Hematopoietic multipotent progenitor cell treated with erythropoietin and hydrocortisone succinate and interleukin-3 and kit ligand, for 8 days (in vitro differentiated cells): ENCODE measurements around the gene GAS6.
"Not testable (repeated sequence)": the region's sequence is repeated elsewhere in the genome, so short reads cannot be mapped to it uniquely, and the experiment has no call there.

Experiments used
- DNase-seq: peaks from one replicate; pipeline ENCODE4 v3.0.0-alpha.2; 2015

Gene GAS6

DNA sequence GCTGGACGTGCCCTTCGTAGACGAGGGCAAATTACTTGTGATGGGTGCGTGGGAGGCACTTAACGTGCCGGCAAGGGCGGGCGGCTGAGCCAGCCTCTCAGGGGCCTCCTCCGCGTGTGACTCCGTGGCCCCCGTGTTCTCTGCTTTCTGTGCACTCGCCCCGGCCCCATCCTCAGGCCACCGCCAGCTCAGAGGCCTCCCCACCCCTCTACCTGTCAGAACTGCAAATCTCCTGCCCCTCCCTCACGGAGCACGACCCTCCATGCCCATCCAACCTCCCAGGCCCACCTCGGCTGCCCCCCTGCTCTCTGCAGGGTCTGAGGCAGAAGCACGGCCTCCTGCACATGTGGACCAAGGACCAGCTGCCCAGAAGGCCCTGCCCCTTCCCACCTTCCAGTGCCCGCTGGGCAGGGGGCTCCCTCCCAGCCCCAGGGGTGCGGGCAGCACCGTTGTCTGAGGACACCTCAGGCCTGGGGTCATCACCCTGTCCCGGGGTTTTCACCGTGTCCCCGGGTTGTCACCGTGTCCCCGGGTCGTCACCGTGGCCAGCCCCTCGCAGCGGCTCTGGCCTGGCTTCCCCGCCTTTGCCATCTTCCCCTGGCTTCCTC, 60.4 kb downstream of the GAS6 start:
- no peak for DNase-seq

DNA sequence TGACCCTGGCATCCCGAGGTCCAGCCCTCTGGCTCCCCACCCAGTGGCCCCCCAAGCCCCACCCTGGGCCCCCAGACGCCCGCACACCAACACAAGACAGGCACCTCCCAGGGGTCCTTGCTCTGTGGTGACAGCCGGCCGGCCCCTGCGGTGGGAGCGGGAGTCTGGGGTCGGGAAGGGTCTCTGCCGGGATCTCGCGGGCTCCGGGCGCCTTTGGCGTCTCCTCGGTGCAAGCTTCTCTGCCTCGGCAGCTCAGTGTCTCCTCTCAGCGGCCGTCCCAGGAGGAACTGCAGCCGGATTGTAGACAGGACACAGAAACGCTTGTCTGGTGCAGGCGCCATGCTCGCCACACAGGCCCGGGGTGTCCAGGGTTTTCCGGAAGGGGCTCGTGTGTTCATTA, 61.1 kb downstream of the GAS6 start:
- no peak for DNase-seq

DNA sequence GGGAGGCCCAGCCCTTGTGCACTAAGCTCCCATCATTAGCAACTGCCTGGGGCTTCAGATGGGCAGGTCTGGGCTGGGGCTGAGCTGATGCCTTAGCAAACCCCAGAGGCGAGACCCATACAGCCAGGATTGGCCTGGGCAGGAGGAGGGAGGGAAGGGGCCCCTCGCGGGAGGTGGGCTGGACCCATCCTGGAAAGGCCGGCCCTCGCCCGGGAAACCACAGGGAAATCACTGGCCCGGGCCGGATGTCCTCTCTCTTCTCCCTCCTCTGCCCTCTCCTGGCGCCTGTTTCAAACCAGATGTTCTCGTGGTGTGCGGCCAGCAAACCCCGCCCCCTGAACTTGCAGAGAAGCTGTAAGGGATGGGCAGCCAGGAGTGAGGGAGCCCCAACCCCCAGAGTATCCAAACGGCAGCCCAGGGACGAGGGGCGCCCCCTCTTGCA, 61.8 kb downstream of the GAS6 start:
- no peak for DNase-seq

DNA sequence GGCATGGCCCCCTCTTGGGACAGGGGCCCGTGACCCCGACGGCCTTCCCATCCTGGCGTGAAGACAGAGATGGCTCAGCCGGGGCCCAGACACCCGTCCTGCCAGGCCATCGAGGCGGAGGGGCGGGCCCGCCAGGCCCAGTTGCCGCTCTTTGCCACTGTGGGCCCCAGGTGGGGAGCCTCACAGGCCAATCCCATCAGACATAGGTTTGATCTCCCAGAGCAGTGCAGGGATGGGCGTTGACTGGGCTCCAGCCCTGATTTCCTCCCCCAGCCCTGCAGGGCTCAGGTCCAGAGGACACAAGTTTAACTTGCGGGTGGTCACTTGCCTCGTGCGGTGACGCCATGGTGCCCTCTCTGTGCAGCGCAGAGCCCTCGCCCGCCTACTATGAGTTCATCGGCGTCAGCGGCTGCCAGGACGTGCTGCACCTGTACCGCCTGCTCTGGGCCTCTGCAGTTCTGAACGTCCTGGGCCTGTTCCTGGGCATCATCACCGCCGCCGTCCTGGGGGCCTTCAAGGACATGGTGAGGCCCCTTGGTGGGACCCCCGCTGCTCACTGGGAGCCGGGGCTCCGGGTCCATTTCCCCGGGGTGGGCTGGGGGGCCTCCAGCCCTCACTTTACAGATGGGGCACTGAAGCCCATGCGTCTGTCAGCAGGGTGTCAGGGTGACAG, 62.5 kb downstream of the GAS6 start:
- no peak for DNase-seq

DNA sequence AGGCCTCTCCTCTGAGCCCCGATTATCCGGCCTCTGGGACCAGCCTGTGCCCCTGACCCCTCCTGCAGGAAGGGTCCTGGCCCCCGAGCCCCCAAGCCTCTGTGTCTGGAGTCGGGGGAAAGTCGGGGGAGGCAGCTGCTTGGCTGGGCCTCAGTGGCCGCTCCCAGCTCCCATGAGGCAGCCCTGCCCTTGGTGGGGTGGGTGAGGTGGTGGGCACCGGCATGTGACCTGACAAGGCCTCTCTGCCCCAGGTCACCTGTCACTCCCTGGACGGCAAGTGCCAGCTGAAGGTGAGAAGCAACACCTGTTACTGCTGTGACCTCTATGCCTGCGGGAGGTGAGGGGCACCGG, 63.3 kb downstream of the GAS6 start:
- DNase-seq = no peak

DNA sequence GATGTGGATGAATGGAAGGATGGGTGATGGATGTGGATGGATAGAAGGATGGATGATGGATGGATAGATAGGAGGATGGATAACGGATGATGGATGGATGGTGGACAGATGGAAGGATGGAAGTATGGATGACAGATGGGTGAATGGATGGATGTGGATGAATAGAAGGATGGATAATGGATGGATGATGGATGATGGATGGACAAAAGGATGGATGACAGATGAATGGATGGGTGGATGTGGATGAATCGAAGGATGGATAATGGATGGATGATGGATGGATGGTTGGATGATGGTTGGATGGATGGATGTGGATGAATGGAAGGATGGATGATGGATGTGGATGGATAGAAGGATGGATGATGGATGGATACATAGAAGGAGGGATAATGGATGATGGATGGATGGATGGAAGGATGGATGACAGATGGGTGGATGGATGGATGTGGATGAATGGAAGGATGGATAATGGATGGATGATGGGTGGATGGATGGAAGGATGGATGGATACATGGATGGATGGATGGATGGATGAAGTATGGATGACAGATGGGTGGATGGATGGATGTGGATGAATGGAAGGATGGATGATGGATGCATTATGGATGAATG, 65.6 kb downstream of the GAS6 start:
- DNase-seq = no peak

DNA sequence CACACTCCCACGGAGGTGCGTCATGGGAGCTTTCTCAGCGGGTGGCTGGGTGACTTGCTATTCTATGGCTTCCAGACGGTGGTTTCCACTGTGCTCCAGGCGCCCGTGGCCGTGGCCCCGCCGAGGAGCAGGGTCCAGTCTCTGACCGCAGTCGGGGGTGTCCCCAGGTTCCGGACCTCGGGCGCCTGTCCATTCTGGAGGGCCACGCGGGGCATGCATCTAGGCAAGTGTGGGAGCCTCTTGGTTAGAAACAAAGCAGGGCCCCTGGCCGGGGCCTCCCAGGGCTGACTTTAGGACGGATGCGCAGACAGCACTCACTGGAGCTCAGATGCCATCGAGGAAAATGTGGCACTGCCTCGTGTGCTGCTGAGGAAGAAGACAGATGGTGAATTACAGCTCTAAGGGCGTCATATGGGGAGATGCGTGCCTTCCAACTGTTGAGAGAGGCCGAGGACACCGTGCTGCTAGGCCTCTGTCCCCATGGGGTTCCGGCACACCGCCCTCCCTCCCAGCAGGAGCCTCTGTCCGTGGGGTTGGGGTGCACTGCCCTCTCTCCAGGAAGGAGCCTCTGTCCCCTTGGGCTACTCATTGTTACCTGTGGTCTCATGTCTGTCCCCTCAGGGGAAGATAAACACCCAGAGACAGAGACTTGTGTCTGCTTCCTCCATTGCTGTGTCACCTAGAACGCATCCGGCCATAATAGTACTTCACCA, 66.8 kb downstream of the GAS6 start:
- DNase-seq = no peak

DNA sequence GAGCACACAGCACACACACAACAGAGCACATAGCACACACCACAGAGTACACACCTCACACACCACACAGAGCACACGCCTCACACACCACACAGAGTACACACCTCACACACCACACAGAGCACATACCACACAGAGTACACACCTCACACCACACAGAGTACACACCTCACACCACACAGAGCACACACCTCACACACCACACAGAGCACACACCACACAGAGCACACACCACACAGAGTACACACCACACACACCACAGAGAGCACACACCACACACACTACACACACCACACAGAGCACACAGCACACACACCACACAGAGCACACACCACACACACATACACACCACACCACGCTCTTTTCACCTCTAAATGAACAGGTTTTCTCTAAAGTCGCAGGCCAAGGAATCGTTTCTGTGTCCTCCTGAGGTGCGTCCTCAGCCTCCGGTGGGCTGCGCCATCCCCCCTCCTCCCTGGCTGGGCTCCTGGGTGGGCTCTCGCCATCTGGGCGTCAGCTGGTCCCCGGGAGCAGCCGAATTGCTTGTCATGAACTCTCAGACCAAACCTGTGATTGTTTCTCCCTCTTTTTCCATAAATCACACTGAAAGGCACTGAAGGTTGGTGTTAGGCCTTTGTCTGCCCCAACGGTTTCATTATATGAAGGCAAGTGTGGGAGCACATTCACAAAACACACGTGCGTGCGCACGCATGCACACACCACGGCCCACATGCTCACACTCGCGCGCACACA, 67.5 kb downstream of the GAS6 start:
- no peak for DNase-seq

DNA sequence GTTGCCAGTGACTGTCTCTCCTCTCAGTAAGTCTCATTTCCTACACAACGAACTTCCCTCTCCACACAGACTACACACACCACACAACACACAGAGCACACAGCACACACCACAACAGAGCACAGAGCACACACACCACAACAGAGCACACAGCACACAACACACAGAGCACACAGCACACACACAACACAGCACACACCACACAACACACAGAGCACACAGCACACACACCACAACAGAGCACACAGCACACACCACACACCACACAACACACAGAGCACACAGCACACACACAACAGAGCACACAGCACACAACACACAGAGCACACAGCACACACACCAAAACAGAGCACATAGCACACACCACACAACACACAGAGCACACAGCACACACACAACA, 68.5 kb downstream of the GAS6 start:
- DNase-seq = not testable (repeated sequence)

DNA sequence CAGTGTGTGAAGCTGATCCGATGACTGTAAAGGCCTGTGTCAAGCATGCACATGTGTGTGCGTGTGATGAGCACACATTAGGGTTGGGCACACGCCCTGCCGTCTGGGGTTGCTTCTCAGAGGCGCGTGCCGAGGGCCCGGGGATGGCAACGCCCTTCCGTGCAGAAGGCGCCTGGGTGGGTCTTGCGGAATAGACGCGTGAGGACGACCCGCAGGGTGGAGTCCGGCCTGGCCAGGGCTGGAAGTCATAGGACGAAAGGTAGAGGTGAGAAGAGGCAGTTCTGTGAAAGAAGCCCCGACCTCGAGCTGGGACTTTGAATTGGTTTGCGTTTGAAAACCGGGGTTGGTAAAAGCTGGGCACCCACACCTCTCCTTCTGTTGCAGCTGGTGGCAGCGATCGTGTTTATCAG, 69.1 kb downstream of the GAS6 start:
- no peak for DNase-seq

DNA sequence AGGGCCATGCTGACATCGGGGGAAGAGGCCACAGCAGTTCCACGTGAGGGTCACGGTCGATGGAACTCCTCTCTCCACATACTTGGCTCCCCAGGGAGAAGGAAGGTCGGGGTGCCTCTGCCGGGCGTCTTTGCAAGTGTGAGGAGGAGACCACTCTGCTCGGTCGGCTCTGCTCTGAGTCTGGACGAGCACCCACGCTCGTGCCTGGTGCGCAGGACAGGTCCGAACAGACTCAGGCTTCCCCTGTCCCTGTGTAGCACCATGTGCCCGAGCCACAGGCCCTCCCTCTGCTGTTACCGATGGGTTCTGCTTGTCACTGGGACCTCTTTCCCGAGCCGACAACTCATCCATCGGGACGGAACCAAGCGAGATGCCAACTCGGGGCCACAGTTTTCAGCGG, 69.8 kb downstream of the GAS6 start:
- no peak for DNase-seq

DNA sequence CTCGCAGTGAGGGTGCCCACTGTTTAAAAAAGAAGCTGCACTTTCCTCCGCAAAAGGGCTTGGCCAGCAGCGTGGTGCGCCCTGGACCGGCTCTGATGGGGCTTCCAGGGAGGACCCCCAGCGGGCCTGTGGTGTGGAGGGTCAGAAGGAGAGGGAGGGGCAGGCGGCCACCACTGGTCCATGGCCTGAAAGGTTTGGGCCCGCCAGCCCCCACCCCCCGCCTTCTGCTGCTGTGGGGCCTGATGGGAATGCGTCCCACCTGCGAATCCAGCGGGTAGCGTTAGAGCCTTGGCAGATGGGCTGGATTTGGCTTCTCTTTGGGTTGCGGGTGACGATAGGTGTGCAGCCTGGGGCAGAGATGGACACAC, 70.2 kb downstream of the GAS6 start:
- DNase-seq = no peak

DNA sequence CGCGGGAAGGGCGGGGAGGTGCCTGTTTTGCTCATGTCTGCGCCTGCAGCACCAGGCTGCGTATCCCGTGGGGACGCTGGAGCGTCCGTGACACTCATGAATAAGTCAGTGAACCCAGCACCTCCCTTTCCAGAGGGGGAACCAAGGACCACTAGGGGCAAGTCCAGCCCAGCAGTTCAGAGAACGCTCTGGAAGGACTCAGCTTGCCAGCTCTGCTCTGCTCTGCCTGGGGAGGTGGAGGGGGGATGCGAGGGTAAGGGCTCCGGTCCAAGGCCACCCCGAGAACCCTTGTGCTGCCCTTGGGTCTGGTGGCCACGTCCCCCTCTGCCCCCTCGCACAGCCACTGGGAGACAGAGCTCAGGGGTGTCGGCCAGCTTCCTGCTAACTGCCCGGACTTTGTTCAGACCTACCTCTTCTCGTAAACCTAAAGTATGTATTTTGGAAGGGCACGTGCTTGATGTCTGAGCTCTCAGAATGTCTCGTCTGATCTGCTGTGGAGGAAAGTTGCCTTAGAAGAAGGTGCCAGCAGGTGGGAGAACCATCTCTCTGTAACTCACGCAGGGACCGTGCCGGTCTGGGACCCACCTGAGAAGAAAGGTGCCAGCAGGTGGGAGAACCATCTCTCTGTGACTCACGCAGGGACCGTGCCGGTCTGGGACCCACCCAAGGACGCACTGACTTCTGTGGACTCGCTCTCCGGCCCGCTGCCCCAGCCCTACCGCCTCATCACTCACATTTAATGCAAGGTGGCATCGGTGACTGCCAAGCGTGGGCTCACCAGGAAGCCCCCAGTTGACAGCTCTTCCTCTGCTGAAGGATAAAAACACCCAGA, 70.8 kb downstream of the GAS6 start:
- DNase-seq = no peak

DNA sequence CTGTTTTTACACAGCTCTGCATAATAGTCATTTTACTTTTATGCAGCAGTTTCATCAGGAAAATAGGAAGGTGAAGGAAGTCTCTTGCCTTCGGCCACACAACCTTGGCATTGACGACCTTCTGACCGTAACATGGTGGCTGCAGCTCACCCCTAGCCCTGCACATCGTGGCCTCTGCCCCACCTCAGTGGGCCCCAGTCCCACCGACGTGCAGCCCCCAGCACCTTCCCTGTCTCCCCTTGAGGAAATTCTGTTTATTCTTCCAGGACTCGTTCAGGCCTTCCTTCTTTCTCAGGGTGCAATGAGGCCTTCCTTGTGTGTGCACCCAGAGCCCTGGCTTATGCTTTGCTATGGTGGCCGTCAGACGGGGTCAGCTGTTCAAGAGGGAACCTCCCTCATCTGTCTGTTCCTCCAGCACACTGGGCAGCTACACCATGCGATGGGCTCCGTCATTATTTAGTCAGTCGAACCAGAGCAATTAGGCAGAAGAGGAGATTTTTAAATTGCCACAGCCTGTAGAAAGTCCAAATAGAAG, 71.6 kb downstream of the GAS6 start:
- no peak for DNase-seq

DNA sequence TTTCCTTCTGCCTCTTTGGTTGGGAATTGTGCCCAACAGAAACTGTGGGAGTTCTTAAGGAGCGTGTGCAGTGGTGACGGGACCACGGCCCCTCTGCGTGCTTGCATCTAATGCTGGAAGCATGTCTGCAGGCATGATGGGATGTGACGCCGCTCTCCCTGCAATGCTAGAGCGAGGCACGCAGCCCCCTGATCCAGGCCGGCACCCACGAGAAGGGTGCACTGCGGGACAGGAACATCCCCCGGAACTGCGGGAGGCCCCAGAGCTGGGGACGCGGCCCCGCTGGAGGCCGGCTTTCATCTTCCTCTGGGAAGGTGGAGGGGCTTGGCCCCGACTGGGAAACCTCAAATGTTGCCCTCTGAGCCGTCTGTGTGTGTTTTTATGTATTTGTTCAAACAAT, 72.1 kb downstream of the GAS6 start:
- no peak for DNase-seq

DNA sequence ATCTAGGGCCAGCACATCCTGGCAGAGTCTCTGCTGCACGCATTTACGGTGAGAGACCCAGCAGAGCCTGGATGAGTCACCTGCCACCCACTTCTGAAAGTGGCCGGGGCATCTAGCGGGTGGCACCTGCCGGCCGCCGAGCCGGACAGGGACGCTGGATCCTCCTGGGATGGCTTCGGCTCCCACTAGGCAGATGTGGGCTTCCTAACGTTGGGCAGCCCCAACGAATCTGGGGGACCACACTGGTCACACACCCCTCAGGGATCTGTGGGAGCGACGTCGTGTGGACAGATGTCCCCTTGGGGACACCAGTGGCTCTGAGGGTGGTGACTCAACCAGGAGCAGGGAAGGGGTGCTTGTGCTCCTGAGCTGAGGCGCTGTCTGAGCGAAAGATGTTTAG, 72.7 kb downstream of the GAS6 start:
- no peak for DNase-seq

DNA sequence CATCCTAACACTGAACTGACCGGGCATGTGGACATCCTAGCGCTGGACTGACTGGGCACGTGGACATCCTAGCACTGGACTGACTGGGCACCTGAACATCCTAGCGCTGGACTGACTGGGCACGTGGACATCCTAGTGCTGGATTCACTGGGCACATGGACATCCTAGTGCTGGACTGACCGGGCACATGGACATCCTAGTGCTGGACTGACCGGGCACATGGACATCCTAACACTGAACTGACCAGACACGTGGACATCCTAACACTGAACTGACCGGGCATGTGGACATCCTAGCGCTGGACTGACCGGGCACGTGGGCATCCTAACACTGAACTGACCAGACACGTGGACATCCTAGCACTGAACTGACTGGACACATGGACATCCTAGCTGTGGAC, 73.9 kb downstream of the GAS6 start:
- DNase-seq = not testable (repeated sequence)

DNA sequence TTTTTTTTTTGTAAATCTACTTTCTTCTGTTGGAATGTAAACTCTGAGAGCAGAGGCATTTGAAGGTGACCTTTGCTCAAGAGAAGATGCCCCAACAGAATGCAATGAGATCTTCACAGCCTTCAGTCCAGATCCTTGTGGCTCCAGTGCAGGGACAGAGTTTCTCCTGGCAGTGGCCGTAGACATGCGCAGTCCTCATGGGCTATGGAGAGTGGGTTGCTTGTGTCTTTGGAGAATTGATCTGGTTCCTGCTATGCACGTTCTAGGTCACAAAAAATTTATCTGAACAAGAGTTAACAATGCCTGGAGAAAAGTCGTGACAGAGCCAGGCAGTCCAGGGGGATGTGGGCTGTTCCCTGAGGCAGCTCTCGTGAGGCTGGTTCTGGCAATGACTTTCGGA, 74.7 kb downstream of the GAS6 start:
- DNase-seq = no peak

DNA sequence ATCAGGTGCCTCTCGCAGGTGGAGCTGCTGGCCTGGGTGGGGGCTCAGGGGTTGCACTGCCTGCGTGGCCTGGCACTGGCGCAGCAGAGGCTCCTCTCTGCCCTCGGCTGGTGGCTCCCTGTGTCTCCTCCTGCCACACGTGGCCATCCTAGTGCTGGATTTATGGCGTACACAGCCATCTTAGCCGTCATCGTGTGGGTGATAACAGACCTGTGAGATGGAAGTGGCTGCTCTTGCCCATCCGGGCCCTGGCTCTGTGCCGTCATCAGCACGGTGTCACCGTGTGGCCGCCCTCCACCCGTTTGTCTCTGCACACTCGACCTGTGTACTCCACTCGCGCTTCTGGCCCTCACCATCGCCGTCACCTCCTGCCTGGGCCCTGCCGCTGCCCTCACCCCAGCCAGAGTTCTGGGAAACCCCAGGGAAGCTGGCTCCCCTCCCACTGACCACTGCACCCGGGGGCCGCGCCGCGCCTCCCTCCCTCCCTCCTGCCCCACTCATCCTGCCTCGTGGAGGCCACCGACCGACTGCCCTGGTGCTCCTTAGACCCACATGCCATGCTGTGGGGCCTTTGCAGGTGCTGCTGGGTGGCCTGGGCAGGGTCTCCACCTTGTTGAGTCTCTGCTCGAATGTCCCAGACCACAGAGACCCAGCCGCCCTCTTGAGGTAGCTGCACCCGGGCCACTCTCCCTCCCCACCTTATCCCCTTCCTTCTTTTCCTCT, 75.3 kb downstream of the GAS6 start:
- DNase-seq = no peak

DNA sequence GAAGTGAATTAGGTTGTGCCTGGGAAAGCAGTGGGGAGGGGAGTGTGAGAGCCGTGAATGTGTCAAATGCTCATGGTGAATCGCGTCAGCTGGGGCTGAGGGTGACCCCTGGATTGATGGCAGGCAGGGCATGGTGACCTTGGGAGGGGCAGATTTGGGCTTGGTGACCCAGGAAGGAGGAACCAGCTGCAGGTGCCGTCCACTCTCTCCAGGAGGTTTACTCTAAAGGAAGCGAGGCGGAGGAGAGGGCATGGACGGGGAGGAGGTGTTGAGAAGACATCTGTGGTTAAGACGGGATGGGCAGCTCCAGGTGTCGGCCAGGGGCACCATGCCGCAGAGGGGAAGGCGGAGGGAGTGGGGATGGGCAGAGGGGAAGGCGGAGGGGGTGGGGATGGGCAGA, 76.2 kb downstream of the GAS6 start:
- no peak for DNase-seq

DNA sequence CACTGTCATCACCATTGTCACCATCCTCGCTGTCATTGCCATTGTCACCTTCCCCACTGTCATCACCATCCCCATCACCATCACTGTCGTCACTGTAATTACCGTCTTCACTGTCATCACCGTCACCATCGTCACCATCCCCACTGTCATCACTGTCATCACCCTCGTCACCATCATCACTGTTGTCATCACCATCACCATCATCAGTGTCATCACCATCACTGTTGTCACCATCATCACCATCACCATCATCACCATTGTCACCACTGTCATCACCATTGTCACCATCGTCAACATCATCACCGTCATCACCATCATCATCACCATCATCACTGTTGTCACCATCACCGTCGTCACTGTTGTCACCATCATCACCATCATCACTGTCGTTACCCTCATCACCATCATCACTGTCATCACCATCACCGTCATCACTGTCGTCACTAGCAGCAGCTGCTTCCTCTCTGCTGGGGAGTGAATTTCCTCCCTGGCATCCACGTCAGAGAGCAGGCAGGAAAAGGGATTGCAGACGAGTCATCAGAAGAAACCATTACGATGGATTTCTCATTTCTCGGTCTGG, 77.5 kb downstream of the GAS6 start:
- no peak for DNase-seq
